ENCODE results near the gene HLA-DRA.

Gene HLA-DRA

GRCh38 chr6:32442977-32443552 is 3.4 kb downstream of the HLA-DRA start:
- no peak for TF ChIP-seq CTCF (IDR thresholded peaks at IDR 0.05; ENCODE audit: borderline replicate concordance, insufficient read depth, low read depth, low read length)
- peak overlapping the region; percentile 14 for H3K4me3 ChIP-seq (ENCODE audit: low read depth, low read length)

- TF ChIP-seq CTCF (IDR thresholded peaks at IDR 0.05; ENCODE audit: borderline replicate concordance, insufficient read depth, low read depth, low read length) = no peak
- H3K4me3 ChIP-seq (ENCODE audit: low read depth, low read length) = no peak overlapping the region
Observed at GRCh38 chr6:32444433-32444832, 4.7 kb downstream of the HLA-DRA start.

GRCh38 chr6:32445321-32445854 is 5.7 kb downstream of the HLA-DRA start:
- no peak for TF ChIP-seq CTCF (IDR thresholded peaks at IDR 0.05; ENCODE audit: borderline replicate concordance, insufficient read depth, low read depth, low read length)
- H3K4me3 ChIP-seq (ENCODE audit: low read depth, low read length) = no peak overlapping the region

- no peak for TF ChIP-seq CTCF (IDR thresholded peaks at IDR 0.05; ENCODE audit: borderline replicate concordance, insufficient read depth, low read depth, low read length)
- H3K4me3 ChIP-seq (ENCODE audit: low read depth, low read length) = no peak overlapping the region
Observed at GRCh38 chr6:32447932-32448331, 8.2 kb downstream of the HLA-DRA start.

- no peak overlapping the region for H3K4me3 ChIP-seq (ENCODE audit: low read depth, low read length)
- TF ChIP-seq CTCF (IDR thresholded peaks at IDR 0.05; ENCODE audit: borderline replicate concordance, insufficient read depth, low read depth, low read length) = no peak
Observed at GRCh38 chr6:32449088-32449736, 9.5 kb downstream of the HLA-DRA start.

GRCh38 chr6:32457054-32457453 is 17.4 kb downstream of the HLA-DRA start:
- TF ChIP-seq CTCF (IDR thresholded peaks at IDR 0.05; ENCODE audit: borderline replicate concordance, insufficient read depth, low read depth, low read length) = no peak
- H3K4me3 ChIP-seq (ENCODE audit: low read depth, low read length) = no peak overlapping the region

Data from GM12875 (cell line).